ENCODE results near the gene PTCHD1.

PTCHD1 gene

GRCh38 chrX:23376581-23376980 lies 41.9 kb downstream of the PTCHD1 start:
- TF ChIP-seq MYC (IDR thresholded peaks at IDR 0.05; ENCODE audit: low read depth, low read length) (no peak), POLR2A (IDR thresholded peaks at IDR 0.05; ENCODE audit: extremely low read depth, insufficient read length) (no peak), CTCF (IDR thresholded peaks at IDR 0.05; ENCODE audit: low read depth, low read length) (no peak)
- TF ChIP-seq, protein P1, sequence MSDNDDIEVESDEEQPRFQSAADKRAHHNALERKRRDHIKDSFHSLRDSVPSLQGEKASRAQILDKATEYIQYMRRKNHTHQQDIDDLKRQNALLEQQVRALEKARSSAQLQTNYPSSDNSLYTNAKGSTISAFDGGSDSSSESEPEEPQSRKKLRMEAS (IDR thresholded peaks at IDR 0.05; ENCODE audit: low read depth, low read length) = no peak
- no peak overlapping the region for H3K4me3 ChIP-seq (ENCODE audit: low read depth, low read length)
- DNase-seq (ENCODE audit: low read depth) = no peak

DNA sequence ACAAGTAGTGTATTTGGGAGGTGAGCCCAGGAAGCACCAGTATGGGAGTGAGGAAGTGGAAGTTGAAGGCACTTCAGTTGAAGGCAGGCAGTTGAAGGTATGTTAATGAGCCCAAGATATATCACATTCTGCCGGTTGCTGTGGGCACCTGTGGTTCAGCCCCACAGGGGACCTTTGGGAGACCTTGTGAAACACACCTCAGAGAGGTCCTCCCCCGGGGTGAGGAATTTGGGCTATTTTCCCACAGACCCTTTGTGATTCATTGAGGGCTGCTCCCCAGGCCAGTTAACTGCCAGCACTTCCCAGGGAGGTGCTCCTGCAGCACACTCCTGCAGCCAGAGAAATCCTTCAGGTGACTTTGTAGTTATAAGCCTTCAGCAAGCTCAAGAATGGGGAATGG lies 45.9 kb downstream of the PTCHD1 start:
- H3K4me3 ChIP-seq (ENCODE audit: low read depth, low read length) = no peak overlapping the region
- no peak for DNase-seq (ENCODE audit: low read depth)
- no peak for TF ChIP-seq POLR2A (IDR thresholded peaks at IDR 0.05; ENCODE audit: extremely low read depth, insufficient read length)
- no peak for TF ChIP-seq CTCF (IDR thresholded peaks at IDR 0.05; ENCODE audit: low read depth, low read length)
- TF ChIP-seq MYC (IDR thresholded peaks at IDR 0.05; ENCODE audit: low read depth, low read length) = no peak
- TF ChIP-seq, protein P1 (IDR thresholded peaks at IDR 0.05; ENCODE audit: low read depth, low read length) = no peak

DNA sequence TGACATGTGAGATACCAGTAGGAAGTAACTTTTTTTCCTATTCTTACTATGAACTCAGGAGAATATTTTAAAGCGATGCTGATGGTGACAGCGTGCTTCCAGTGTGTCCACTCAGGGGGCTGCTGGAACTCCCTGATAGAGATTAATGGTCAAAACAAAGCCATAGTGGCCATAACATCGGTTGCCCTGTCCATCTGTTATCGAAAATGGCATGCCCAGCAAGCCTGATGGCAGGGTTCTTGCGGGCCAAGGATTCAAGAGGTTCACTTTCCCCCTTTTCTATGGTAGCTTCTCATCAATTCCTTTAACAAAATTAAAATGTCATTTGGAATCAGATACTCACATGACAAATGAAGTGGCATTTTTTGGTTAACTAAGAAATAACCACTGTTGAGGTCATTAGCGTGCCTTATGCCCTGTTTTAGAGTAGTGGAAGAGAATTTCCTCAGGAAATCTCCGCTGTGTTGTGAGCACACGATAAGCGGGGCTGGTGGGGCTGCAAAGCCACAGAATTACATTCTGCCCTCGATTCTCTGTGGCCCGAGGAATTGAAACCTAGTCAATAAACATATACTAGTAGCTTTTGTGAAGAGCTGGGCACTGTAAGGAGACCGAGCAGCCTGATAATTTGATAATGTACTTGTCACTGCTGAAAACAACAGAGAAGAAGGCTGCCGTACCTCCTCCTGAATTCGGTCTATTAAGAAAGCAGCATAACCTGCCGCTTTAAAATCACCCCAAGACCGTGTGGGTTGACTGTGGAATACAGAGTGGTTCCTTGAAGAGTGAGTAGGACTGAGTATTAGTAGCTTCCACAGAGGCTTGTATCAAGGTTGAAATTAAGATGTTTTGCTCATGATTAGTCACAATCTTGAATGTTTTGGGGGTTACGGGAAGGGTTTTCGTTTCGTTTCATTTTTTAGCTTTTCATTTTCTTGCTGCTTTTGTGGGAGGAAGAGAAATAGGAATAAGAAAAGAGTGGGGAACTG lies 46.7 kb downstream of the PTCHD1 start:
- no peak overlapping the region for H3K4me3 ChIP-seq (ENCODE audit: low read depth, low read length)
- DNase-seq (ENCODE audit: low read depth) = no peak
- TF ChIP-seq, protein P1 (IDR thresholded peaks at IDR 0.05; ENCODE audit: low read depth, low read length) = no peak
- no peak for TF ChIP-seq POLR2A (IDR thresholded peaks at IDR 0.05; ENCODE audit: extremely low read depth, insufficient read length)
- no peak for TF ChIP-seq CTCF (IDR thresholded peaks at IDR 0.05; ENCODE audit: low read depth, low read length)
- no peak for TF ChIP-seq MYC (IDR thresholded peaks at IDR 0.05; ENCODE audit: low read depth, low read length)

- no peak for TF ChIP-seq MYC (IDR thresholded peaks at IDR 0.05; ENCODE audit: low read depth, low read length)
- no peak for TF ChIP-seq POLR2A (IDR thresholded peaks at IDR 0.05; ENCODE audit: extremely low read depth, insufficient read length)
- TF ChIP-seq, protein P1 (IDR thresholded peaks at IDR 0.05; ENCODE audit: low read depth, low read length) = no peak
- no peak for TF ChIP-seq CTCF (IDR thresholded peaks at IDR 0.05; ENCODE audit: low read depth, low read length)
- H3K4me3 ChIP-seq (ENCODE audit: low read depth, low read length) = no peak overlapping the region
- DNase-seq (ENCODE audit: low read depth) = no peak
These were observed 47.9 kb downstream of the PTCHD1 start for GRCh38 chrX:23382572-23382971.

DNA sequence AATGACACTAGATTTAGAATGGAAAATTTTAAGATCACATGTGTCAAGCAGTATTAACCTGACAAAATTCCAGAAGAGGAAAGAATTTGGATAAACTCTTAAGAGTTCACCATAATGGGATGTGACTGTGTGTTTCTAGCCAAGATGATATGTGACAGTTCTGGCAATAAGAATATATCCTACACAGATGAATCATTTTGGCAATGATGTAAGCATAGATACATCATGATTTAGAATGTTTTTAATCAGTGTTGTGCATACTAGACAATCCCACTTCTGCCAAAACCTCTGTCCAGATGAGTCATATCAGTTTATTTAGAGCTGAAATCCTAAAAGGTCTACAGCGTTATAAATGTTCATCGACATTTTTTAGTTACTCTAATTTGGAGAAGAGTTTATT lies 48.8 kb downstream of the PTCHD1 start:
- no peak overlapping the region for H3K4me3 ChIP-seq (ENCODE audit: low read depth, low read length)
- no peak for DNase-seq (ENCODE audit: low read depth)
- TF ChIP-seq MYC (IDR thresholded peaks at IDR 0.05; ENCODE audit: low read depth, low read length) (no peak), POLR2A (IDR thresholded peaks at IDR 0.05; ENCODE audit: extremely low read depth, insufficient read length) (no peak), CTCF (IDR thresholded peaks at IDR 0.05; ENCODE audit: low read depth, low read length) (no peak)
- TF ChIP-seq, protein P1 (IDR thresholded peaks at IDR 0.05; ENCODE audit: low read depth, low read length) = no peak
